Measurements from ENCODE around the gene FAP.

GRCh38 chr2:162202203-162202602 is 41.0 kb downstream of the FAP start:
- no peak for TF ChIP-seq POLR2A (IDR thresholded peaks at IDR 0.05)
- TF ChIP-seq, protein P1, sequence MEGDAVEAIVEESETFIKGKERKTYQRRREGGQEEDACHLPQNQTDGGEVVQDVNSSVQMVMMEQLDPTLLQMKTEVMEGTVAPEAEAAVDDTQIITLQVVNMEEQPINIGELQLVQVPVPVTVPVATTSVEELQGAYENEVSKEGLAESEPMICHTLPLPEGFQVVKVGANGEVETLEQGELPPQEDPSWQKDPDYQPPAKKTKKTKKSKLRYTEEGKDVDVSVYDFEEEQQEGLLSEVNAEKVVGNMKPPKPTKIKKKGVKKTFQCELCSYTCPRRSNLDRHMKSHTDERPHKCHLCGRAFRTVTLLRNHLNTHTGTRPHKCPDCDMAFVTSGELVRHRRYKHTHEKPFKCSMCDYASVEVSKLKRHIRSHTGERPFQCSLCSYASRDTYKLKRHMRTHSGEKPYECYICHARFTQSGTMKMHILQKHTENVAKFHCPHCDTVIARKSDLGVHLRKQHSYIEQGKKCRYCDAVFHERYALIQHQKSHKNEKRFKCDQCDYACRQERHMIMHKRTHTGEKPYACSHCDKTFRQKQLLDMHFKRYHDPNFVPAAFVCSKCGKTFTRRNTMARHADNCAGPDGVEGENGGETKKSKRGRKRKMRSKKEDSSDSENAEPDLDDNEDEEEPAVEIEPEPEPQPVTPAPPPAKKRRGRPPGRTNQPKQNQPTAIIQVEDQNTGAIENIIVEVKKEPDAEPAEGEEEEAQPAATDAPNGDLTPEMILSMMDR (IDR thresholded peaks at IDR 0.05) = no peak
